ENCODE measurements around the gene TADA1. TPM values are rescaled to one million over a fixed set of nuclear protein-coding genes. Genes with fewer than 3 reads are reported as not detected.
"Not testable (repeated sequence)": the region's sequence is repeated elsewhere in the genome, so short reads cannot be mapped to it uniquely, and the experiment has no call there.

TADA1 gene
- total RNA-seq, 1 experiment from 2014 or later, result 19.5 TPM

GRCh38 chr1:166905136-166905535, 29.1 kb upstream of the TADA1 start:
- no peak for DNase-seq
- H3K4me3 ChIP-seq, result no peak overlapping the region
- no peaks in the 10 kb centered on the region for H3K9me3 ChIP-seq
- H3K27me3 ChIP-seq, result no peaks in the 10 kb centered on the region
- H3K36me3 ChIP-seq, result no peaks in the 10 kb centered on the region

GRCh38 chr1:166903232-166903631, 27.2 kb upstream of the TADA1 start:
- H3K36me3 ChIP-seq, result no peaks in the 10 kb centered on the region
- H3K27me3 ChIP-seq, result no peaks in the 10 kb centered on the region
- H3K4me3 ChIP-seq, result no peak overlapping the region
- H3K9me3 ChIP-seq, result no peaks in the 10 kb centered on the region
- no peak for DNase-seq

- no peaks in the 10 kb centered on the region for H3K27me3 ChIP-seq
- H3K36me3 ChIP-seq, result no peaks in the 10 kb centered on the region
- no peak for DNase-seq
- H3K4me3 ChIP-seq, result no peak overlapping the region
- H3K9me3 ChIP-seq, result no peaks in the 10 kb centered on the region
These were observed 26.2 kb upstream of the TADA1 start for GRCh38 chr1:166902279-166902678.

- Histone ChIP-seq H3K36me3 (no peaks in the 10 kb centered on the region), H3K9me3 (no peaks in the 10 kb centered on the region), H3K27me3 (no peaks in the 10 kb centered on the region), H3K4me3 (no peak overlapping the region)
- DNase-seq, result no peak
These were observed 24.9 kb upstream of the TADA1 start for GRCh38 chr1:166900987-166901386.

GRCh38 chr1:166899769-166900168, 23.7 kb upstream of the TADA1 start:
- H3K4me3 ChIP-seq, result no peak overlapping the region
- DNase-seq, result no peak
- no peaks in the 10 kb centered on the region for H3K36me3 ChIP-seq
- H3K9me3 ChIP-seq, result no peaks in the 10 kb centered on the region
- 0 out of 2 replicates have a peak, but pooled peaks cover 4% of the 10 kb centered on the region for H3K27me3 ChIP-seq

GRCh38 chr1:166895766-166896165, 19.7 kb upstream of the TADA1 start:
- no peak overlapping the region for H3K4me3 ChIP-seq
- DNase-seq, result no peak
- H3K27me3 ChIP-seq, result 0 out of 2 replicates have a peak, but pooled peaks cover 4% of the 10 kb centered on the region
- H3K36me3 ChIP-seq, result no peaks in the 10 kb centered on the region
- no peaks in the 10 kb centered on the region for H3K9me3 ChIP-seq

GRCh38 chr1:166889776-166890175, 13.7 kb upstream of the TADA1 start:
- no peak for DNase-seq
- Histone ChIP-seq H3K9me3 (no peaks in the 10 kb centered on the region), H3K27me3 (no peaks in the 10 kb centered on the region; the same call in 1 of the 2 replicates), H3K36me3 (no peaks in the 10 kb centered on the region), H3K4me3 (no peak overlapping the region)

- Histone ChIP-seq H3K4me3 (no peak overlapping the region), H3K27me3 (no peaks in the 10 kb centered on the region; the same call in 1 of the 2 replicates), H3K36me3 (no peaks in the 10 kb centered on the region), H3K9me3 (no peaks in the 10 kb centered on the region)
- no peak for DNase-seq
These were observed 12.5 kb upstream of the TADA1 start for GRCh38 chr1:166888373-166889111.

GRCh38 chr1:166884971-166885370, 8.9 kb upstream of the TADA1 start:
- H3K4me3 ChIP-seq, result no peak overlapping the region
- no peaks in the 10 kb centered on the region; the same call in 1 of the 2 replicates for H3K27me3 ChIP-seq
- no peaks in the 10 kb centered on the region for H3K36me3 ChIP-seq
- DNase-seq, result no peak
- H3K9me3 ChIP-seq, result no peaks in the 10 kb centered on the region

- Histone ChIP-seq H3K36me3 (no peaks in the 10 kb centered on the region), H3K27me3 (no peaks in the 10 kb centered on the region; the same call in 1 of the 2 replicates), H3K4me3 (no peak overlapping the region), H3K9me3 (no peaks in the 10 kb centered on the region)
- peak; percentile 13 for DNase-seq
These were observed 8.1 kb upstream of the TADA1 start for GRCh38 chr1:166884040-166884642.

- H3K27me3 ChIP-seq, result no peaks in the 10 kb centered on the region; the same call in 1 of the 2 replicates
- no peak overlapping the region for H3K4me3 ChIP-seq
- H3K36me3 ChIP-seq, result no peaks in the 10 kb centered on the region
- DNase-seq, result no peak
- H3K9me3 ChIP-seq, result 0 out of 2 replicates have a peak, but pooled peaks cover 2% of the 10 kb centered on the region
These were observed 6.8 kb upstream of the TADA1 start for GRCh38 chr1:166882893-166883292.

- H3K36me3 ChIP-seq, DNase-seq, H3K27me3 ChIP-seq, H3K9me3 ChIP-seq, H3K4me3 ChIP-seq: not testable (repeated sequence)
These were observed 2.3 kb upstream of the TADA1 start for GRCh38 chr1:166878173-166878917.

- 0 out of 2 replicates have a peak, but pooled peaks cover 2% of the 10 kb centered on the region for H3K9me3 ChIP-seq
These were observed 425 bp upstream of the TADA1 start for GRCh38 chr1:166876540-166876838.

GRCh38 chr1:166875302-166875733, 746 bp downstream of the TADA1 start:
- H3K36me3 ChIP-seq, result peaks cover 10% of the 10 kb centered on the region
- no peaks in the 10 kb centered on the region for H3K27me3 ChIP-seq
- H3K4me3 ChIP-seq, result peak overlapping the region; percentile 91
- 0 out of 2 replicates have a peak, but pooled peaks cover 2% of the 10 kb centered on the region for H3K9me3 ChIP-seq
- DNase-seq, result no peak

More at GRCh38 chr1:166876540-166876838, 425 bp upstream of the TADA1 start:
- DNase-seq, result no peak
- Histone ChIP-seq H3K36me3 (peaks cover 10% of the 10 kb centered on the region), H3K27me3 (no peaks in the 10 kb centered on the region), H3K4me3 (peak overlapping the region; percentile 91)

- Histone ChIP-seq H3K4me3 (peak overlapping the region; percentile 91; the same call in 1 of the 2 replicates), H3K9me3 (0 out of 2 replicates have a peak, but pooled peaks cover 2% of the 10 kb centered on the region), H3K27me3 (no peaks in the 10 kb centered on the region), H3K36me3 (peaks cover 10% of the 10 kb centered on the region)
- DNase-seq, result no peak
These were observed 1.6 kb downstream of the TADA1 start for GRCh38 chr1:166874464-166874863.

GRCh38 chr1:166870584-166870983, 5.5 kb downstream of the TADA1 start:
- DNase-seq, result no peak
- Histone ChIP-seq H3K36me3 (peaks cover 27% of the 10 kb centered on the region), H3K9me3 (no peaks in the 10 kb centered on the region), H3K4me3 (no peak overlapping the region), H3K27me3 (no peaks in the 10 kb centered on the region)
